ENCODE data around the gene SLC4A8. TPM values are rescaled to one million over a fixed set of nuclear protein-coding genes. Genes with fewer than 3 reads are reported as not detected.

SLC4A8 gene
- total RNA-seq, 1 experiment from 2014 or later: 0.35 TPM

DNA sequence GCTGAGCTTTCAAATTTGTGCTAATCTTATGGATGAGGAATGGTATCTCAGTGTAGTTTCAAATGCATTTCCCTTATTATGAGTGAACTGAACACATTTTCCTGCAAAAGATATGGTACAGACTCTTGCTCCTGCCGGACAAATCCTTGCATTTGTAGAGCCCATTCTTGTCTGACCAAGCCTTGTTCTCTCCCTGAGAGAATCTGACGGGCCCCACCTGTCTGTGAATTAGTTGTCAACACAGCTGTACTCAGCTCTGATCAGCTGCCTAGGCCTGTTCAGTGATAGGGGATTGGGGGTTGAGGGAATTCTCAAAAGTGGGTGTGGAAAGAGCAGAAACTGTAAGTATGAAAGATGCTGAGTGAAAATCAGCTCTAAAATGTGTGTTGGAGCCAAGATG, 123.6 kb downstream of the SLC4A8 start:
- DNase-seq (ENCODE audit: extremely low read depth, low read depth): no peak

DNA sequence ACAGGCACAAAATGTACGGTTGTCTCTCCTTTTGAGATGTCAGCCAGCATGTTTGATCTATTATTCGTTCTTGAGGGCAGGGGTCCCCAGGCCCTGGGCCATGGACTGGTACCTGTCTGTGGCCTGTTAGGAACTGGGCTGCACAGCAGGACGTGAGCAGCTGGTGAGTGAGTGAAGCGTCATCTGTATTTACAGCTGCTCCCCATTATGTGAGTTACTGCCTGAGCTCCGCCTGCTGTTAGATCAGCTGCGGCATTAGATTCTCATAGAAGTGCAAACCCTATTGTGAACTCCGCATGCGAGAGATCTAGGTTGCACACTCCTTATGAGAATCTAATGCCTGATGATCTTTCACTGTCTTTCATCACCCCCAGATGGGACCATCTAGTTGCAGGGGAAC, 125.0 kb downstream of the SLC4A8 start:
- DNase-seq (ENCODE audit: extremely low read depth, low read depth): no peak

Other genes starting within 250 kb of the SLC4A8 start
- gene POU6F1, start 206.8 kb upstream of the SLC4A8 start, total RNA-seq (2014; rRNA removed; shearing (Covaris generic)): 2.3 and 4.7 TPM in 2 replicates
- gene DAZAP2, start 186.0 kb upstream of the SLC4A8 start, total RNA-seq (2014; rRNA removed; shearing (Covaris generic)): 329 TPM in 2 replicates
- 12.3 TPM in 2 replicates for gene SMAGP, start 154.4 kb upstream of the SLC4A8 start, total RNA-seq (2014; rRNA removed; shearing (Covaris generic))
- not detected in 2 replicates for gene BIN2, start 100.7 kb upstream of the SLC4A8 start, total RNA-seq (2014; rRNA removed; shearing (Covaris generic))
- gene CELA1, start 78.2 kb upstream of the SLC4A8 start, total RNA-seq (2014; rRNA removed; shearing (Covaris generic)): not detected in 2 replicates
- not detected in 2 replicates for gene GALNT6, start 33.4 kb upstream of the SLC4A8 start, total RNA-seq (2014; rRNA removed; shearing (Covaris generic))
- 0.02 and 0.06 TPM in 2 replicates for gene SCN8A, start 166.4 kb downstream of the SLC4A8 start, total RNA-seq (2014; rRNA removed; shearing (Covaris generic))